Fibroblast of skin of abdomen (primary cell): ENCODE results near the gene PXDC1.
"Not testable (repeated sequence)": the region's sequence is repeated elsewhere in the genome, so short reads cannot be mapped to it uniquely, and the experiment has no call there.

ENCODE experiments used
- DNase-seq: peaks from one replicate; pipeline ENCODE4 v3.0.0-alpha.2; 2013

PXDC1 gene

DNA sequence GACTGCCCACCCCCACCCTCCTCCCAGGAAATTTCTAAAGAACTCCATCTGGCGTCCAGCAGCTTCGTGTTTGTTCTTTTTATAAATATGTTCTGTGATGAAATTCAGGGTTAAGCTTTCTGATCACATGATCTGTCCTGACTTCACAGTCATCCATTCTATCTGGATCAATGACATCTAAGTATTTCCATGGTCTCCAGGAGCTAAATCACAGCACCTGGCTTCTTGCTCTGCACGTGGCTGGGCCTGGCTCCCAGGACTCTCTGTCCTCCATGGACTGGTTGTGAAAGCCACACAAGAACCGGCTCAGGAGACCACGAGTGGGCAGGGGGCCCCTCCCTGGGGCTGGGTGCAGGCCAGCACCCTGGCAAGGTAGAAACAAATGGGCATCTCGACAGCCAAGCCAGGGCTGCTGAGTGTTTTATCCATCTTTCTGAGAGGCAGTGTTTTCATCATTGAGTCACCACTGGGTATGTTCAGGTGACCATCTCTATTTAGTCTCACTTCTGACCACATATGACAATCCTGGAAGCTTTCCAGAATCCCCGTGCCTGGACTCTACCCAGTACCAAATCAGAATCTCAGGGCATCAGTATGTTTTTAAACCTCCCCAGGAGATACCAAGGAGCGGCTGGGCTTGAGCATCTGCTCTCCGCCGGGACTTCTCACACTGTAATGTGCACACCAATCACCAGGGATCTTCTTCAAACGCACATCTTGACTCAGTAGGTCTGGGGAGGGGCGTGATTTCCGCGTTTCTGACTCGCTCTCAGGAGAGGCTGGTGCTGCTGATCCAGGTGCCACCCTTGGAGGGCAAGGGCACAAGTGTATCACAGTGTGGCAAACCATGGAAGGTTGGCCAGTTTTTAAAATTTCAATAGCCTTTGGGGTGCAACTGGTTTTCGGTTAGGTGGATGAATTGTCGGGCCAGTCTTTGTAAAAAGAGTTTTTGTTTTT is 31.6 kb upstream of the PXDC1 start:
- peak; percentile 52 for DNase-seq

DNA sequence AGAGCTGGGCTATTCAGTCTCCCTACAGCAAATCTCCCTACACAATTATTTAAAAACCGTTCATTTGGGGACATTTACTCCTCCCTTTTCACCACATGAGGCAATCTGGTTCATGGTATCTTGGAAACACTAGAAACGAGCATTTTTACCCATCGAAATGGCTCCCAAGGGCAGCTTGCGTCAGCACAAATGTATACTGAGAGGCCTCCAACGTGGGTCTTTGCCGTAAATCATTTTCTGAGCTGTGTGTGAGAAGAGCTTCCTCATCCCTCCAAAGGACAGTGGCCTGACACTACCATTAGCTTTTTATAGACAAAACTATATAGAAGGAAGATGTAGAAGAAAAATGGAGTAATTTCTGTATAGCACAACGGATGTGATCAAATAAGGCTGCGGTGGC is 30.0 kb upstream of the PXDC1 start:
- no peak for DNase-seq

DNA sequence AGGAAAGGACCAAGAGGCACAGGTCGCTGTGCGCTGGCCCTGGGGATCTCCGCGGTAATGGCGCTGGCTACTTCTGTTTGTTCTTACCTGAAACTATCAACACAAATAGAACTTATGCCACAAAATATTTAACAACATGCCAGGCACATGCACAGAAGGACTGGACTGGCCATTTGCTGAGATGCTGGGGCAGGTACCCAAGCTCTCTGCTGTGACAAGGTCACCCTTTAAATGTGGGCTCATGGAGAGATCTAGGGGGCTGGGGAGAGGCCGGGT is 28.0 kb upstream of the PXDC1 start:
- DNase-seq, result no peak

DNA sequence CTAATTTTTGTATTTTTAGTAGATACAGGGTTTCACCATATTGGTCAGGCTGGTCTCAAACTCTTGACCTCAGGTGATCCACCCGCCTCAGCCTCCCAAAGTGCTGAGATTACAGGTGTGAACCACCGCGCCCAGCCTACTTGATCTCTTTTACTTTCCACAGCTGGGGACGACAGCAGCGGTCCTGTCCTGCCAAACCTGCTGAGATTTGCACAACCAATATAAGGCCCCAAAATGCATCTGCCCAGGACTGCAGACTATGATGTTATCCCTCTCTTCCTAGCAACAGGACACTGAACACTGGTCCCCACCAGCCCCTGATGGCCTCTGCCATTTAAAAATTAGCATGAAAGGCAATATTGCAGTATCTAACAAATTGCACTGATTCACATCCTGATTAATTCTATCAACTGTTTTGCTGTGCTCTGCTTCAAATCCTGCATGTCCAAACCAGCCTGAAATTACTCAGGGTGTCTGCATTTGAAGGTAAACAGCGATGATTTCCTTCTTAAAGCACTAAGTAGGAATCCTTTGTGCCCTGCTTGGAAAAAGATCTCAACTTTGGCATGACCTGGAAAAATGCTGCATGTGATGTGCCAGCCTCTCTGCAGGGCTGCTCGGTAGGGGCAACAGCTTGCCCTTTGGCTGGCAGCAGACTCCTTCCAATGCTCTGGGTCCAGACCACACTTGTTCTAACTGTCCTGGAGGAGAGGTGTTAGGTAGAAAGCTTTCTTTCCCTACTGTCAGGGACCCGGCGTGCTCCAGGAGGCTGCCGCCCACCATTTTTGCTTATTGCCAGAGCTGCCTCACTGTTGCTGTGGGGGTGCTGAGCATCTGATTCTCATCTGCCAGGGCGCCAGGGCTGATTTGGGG is 27.4 kb upstream of the PXDC1 start:
- DNase-seq, result no peak

DNA sequence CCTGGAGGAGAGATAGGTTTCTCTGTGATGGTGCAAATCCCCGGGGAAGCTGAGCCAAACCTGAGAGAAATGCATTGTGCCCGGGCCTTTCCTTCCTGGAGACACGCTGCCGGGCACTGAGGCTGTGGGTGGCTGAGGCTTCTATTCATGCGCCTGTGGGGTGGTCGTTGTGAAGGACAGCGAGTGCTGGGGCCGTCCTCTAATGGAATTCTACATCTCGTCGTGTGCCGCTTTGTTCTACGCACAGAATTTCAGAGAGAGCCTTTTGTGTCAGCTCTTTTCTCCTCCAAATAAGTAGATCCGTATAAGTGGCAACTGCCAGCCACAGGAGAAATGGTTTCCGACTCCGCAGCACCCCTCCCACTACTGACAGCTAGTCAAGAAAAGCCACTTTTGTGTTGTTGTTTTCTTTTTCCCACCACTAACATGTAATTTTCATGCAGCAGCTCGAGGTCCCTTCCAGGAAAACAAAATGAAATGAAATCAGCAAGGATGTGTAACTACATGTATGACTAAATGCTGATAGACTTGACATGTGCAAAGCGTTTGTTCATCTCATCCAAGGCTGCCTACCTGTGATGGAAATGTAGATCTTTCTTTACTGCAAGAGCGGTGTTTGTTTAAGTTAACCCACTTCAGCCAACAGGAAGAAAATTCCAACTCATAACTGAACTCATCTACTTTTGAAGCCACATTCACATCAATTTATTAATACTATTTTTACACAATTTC is 26.4 kb upstream of the PXDC1 start:
- no peak for DNase-seq

DNA sequence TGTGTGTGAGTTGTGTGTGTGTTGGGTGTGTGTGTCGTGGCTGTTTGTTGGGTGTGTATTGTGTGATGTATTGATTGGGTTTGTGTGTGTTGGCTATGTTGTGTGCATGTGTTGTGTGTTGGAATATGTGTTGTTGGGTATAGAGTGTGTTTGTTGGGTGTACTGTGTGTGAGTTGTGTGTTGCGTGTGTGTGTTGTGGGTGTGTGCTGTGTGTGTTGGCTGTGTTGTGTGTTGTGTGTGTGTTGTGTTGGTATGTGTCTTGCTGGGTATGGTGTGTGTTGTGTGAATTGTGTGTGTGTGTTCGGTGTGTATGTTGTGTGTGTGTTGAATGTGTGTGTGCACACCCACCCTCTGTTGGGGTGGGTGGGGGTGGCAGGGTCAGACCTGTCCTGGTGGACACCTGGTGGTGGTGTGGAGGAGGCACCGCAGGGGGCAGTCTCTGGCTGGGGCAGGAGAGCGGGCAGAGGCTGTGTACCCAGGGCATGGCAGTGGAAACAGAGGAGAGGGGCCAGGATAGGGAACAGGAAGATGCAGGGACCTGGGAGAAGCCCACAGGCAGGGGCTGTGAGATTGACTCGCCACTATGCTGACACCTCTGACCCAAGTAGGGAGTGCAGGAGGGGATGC is 25.5 kb upstream of the PXDC1 start:
- DNase-seq, result no peak

DNA sequence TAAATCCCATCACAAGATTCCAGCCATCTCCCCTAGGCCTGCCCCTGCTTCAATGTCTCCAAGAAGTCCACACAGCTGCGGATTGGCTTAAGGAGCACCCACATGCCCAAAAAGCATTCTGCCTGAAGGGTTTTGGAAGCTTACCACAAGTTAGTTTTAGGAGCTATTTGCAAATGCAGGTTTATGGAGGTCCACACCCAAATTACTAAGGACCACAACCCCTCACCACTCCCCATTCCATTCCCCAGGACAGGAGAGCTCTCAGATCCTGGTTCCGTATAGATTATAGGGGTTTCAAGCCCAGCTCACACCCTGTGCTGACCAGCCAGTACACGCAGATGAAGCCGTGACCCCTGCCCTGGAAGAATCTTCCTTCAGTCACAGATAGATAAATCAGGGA is 24.3 kb upstream of the PXDC1 start:
- DNase-seq, result no peak

DNA sequence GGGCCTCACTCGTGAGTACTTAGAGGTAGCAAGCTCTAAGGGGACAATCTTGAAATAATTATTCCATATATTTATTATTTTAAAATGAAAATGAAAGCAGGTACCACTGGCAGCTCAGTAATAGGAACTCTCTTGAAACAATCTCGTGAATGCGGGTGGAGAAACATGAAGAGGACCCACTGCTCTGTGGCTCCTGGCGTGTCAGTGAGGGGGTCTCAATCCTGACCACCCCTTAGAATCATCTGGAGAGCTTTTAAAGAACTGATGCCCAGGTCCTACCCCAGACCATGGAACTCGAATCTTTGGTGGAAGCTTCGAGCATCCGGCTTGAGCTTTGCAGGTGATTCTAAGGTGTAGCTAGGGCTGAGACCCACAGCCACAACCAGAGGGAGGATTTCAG is 23.9 kb upstream of the PXDC1 start:
- DNase-seq, result no peak

DNA sequence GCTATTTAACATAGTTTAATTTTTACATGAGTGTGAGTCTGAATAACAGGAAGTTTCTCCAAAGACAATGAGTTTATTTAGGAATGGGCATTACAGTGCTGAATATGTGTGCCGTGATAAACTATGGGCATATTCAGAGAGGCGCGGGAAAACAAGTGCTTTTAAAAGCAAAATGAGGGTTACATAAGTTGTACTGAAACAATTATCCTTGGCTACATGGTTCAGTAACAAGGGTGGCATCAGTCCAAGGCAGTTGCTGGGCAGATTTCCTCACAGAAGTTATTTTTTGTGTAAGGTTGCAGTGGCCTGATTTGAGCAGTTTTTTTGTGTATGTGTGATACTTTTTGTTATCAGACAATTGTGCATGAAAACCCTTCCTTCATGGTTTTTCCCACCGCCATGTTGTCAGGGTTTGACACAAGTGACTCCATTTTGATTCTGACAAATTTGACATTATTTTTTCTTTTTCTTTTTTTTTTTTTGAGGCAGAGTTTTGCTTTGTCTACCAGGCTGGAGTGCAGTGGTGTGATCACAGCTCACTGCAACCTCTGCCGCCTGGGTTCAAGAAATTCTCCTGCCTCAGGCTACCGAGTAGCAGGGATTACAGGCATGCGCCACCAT is 22.3 kb upstream of the PXDC1 start:
- DNase-seq, result no peak

DNA sequence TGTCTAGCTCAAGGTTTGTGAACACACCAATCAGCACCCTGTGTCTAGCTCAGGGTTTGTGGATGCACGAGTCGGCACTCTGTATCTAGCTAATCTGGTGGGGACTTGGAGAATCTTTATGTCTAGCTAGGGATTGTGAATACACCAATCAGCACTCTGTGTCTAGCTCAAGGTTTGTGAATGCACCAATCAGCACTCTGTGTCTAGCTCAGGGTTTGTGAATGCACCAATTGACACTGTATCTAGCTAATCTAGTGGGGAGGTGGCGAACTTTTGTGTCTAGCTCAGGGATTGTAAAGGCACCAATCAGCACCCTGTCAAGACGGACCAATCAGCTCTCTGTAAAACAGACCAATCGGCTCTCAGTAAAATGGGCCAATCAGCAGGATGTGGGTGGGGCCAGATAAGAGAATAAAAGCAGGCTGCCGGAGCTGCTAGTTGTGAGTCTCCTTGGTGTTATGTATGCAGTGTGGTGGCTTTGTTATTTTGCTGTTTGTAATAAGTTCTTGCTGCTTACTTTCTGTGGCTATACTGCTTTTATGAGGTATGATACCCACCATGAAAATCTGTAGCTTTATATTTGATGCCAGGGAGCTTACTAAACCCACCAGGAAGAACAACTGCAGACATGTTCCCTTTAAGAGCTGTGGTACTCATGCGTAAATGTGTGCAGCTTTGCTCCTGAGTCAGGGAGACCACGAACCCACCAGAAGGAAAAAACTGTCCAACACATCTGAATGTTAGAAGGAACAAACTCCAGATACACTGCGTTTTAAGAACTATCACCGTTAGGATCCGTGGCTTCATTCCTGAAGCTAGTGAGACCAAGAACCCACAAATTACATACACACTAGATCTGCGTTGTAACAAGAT is 20.9 kb upstream of the PXDC1 start:
- not testable (repeated sequence) for DNase-seq

DNA sequence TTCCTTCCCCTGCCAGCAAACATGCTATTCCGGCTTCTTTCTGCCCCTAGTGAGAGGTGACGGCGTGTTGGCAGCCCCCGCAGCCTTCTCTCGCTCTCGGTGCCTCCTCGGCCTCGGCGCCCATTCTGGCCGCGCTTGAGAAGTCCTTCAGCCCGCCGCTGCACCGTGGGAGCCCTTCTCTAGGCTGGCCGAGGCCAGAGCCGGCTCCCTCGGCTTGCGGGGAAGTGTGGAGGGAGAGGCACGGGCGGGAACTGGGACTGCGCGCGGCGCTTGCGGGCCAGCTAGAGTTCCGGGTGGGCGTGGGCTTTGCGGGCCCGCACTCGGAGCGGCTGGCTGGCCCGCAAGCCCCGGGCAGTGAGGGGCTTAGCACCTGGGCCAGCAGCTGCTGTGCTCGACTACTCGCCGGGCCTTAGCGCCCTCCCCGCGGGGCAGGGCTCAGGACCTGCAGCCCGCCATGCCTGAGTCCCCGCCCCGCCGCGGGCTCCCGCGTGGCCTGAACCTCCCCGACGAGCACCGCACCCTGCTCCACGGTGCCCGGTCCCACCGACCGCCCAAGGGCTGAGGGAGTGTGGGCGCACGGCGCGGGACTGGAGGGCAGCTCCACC is 20.0 kb upstream of the PXDC1 start:
- no peak for DNase-seq

DNA sequence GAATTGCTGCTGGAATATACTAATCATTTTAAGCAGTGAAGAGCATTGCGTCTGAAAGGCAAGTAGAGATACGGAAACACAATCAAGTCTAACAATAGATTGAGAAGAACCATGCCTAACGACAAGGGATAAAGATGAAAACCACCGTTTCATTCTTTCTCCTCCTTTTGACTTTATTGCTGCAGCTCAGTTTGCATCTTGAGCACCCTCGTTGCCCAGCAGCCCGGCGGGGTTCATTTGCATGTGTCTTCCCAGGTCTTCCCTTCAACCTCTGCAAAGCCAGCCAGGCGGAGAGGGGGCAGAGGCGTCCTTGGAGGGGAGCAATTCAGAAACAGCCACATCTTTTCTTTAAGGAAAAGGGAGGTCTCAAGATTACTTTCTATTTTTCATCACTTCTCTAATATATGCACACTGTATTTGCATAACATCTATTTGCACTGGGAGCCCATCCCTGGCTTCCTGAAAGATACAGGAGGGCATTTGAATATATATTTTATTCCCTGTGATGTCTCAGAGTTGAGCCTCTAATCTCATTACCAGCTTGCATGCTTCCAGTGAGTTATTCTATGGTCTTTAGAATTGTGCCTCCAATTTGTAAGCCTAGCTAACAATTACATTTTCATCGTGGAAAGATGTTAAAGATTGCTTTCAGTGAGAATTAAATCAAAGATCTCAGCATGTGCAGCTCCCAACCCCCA is 18.7 kb upstream of the PXDC1 start:
- DNase-seq, result no peak

DNA sequence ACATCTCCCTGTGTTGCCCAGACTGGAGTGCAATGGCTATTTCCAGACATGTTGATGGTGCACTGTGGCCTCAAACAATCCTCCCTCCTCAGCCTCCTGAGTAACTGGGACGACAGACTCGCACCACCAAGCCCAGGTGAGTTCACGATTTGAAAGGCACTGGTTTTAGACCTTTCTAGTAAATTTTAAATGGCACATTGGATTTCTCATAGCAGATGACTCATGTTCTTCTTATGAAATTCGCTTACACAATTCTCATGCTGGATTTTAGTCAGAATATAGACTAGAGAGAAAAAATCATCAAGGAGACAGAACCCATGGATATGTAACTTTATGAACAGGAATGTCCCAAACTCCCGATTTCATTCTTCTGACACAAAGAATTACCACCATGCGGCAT is 18.1 kb upstream of the PXDC1 start:
- DNase-seq, result no peak

DNA sequence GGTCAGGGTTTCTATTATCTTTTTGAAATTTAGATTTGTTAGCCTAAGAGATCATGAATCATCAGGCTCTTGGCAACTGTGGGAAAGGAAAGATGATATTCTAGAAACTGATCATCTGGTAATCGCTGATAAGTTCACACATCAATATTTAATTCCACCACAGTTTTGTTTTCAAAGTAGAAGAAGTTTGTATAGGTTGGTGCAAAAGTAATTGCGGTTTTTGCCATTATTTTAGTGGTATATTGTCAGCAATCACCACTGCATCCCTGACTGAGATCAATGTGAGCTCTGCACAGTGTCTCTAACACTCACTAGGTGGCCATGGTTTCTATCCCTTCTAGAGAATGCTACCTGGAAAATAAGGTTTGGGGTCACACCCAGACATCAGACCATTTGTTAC is 17.0 kb upstream of the PXDC1 start:
- DNase-seq, result no peak

DNA sequence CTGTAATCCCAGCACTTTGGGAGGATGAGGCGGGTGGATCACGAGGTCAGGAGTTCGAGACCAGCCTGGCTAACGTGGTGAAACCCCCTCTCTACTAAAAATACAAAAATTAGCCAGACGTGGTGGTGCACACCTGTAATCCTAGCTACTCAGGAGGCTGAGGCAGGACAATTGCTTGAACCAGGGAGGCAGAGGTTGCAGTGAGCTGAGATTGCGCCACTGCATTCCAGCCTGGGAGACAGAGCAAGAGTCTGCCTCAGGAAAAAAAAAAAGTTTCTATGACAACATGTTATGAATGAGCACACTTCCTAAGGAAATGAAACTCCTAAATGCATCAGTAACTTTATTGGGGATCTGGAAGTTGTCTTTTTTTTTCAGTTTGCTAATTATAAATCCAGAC is 16.0 kb upstream of the PXDC1 start:
- not testable (repeated sequence) for DNase-seq

DNA sequence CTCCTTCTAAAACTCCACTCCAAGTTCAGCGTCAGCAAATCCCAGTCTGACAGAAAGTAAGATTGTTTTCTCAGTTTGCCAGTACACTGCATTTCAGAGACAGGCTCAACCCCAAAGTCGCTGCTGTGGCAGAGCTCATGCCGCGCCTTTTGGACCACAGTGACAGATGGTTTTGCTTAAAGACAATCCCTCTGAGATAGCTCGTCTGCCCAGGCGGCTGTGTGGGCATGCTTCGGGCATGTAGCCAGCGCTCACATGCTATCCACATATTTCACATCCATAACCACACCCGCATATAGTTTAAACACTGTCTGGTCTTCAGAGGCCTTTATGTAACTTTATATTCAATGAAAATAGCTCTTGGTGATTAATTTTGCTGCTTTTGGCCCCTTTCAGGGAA is 14.7 kb upstream of the PXDC1 start:
- peak; percentile 78 for DNase-seq

DNA sequence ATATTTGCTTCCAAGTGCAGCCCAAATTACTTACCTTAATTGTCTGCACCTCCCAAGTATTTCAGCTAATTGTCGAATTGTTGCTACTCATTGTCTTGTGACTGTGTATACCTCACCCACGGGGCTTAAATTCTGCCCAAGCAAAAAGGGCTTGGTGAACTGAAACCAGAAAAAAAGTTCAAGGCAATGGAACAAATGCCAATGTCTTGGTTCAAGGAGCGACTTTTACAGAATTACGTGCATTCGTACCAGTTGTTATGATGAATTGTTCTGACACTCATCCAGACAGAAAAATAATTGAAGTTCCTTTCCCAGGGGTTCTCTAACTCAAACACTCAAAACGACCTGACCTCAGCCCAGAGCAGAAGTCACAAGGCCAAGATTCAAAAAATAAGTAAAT is 13.9 kb upstream of the PXDC1 start:
- no peak for DNase-seq

DNA sequence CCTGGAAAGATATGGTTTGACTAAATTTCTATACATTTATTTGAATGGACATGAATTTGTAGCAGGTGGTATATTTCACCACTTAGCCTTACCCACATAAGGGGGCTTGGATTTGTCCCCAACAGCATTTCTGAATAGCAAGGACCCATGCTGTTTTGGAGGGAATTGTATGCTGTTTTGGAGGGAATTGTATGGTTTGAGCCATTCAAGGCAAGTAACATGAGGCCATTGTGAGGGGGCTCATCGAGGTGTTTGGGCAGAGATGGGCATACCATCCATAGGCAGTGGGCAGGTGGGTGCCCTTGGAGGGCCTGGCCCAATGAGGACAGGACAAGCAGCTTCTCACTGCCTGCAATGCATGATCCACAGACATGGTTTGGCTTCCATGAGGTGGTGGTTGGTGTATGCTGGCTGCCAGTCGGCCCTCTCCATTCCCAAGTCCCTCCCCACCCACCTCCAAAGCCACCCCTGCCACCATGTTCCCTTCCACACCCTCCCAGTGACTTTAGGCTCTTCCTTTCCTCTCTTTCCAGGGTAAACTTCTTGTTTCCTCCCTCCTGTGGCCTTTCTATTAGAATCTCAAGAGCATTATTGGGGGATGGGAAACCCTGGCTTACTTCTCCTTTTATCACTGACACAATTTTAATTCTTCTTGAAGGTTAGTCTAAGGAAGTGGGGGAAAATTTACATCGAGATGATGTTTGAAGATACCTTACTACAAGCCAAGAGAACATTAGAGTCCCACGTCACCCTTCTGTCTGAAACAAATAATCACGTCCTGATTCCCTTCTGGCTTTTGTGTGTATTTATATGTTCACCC is 13.2 kb upstream of the PXDC1 start:
- no peak for DNase-seq

DNA sequence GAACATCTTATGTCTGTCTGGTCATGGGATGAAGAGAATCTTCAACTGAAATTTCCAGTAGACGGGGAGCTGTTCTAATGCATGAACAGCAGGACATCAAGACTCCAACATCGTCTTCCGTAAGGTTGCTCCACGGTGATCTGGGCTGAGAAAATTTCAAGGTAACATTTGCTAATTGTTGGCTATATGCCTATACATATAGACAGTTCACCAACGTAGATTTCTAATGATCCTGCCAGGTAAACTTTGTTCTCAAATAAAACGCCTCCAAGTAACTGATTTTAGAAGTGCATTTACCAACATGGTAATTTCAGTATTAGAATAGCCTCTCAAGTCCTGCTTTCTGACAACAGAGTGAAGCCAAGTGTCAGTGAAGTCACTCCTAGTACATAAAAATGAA is 11.3 kb upstream of the PXDC1 start:
- no peak for DNase-seq
